ENCODE results near the gene NOD1. TPM values are rescaled to one million over a fixed set of nuclear protein-coding genes. Genes with fewer than 3 reads are reported as not detected.
"Not testable (repeated sequence)": the region's sequence is repeated elsewhere in the genome, so short reads cannot be mapped to it uniquely, and the experiment has no call there.

The NOD1 gene, protein sequence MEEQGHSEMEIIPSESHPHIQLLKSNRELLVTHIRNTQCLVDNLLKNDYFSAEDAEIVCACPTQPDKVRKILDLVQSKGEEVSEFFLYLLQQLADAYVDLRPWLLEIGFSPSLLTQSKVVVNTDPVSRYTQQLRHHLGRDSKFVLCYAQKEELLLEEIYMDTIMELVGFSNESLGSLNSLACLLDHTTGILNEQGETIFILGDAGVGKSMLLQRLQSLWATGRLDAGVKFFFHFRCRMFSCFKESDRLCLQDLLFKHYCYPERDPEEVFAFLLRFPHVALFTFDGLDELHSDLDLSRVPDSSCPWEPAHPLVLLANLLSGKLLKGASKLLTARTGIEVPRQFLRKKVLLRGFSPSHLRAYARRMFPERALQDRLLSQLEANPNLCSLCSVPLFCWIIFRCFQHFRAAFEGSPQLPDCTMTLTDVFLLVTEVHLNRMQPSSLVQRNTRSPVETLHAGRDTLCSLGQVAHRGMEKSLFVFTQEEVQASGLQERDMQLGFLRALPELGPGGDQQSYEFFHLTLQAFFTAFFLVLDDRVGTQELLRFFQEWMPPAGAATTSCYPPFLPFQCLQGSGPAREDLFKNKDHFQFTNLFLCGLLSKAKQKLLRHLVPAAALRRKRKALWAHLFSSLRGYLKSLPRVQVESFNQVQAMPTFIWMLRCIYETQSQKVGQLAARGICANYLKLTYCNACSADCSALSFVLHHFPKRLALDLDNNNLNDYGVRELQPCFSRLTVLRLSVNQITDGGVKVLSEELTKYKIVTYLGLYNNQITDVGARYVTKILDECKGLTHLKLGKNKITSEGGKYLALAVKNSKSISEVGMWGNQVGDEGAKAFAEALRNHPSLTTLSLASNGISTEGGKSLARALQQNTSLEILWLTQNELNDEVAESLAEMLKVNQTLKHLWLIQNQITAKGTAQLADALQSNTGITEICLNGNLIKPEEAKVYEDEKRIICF
- total RNA-seq = 10 to 100 TPM; 12.7 to 14.5 TPM
- long read RNA-seq, partial matches to known transcripts = 3 of 15 reads
- long read RNA-seq, other reads (novel, unspliced or antisense) = 12 of 15 reads

DNA sequence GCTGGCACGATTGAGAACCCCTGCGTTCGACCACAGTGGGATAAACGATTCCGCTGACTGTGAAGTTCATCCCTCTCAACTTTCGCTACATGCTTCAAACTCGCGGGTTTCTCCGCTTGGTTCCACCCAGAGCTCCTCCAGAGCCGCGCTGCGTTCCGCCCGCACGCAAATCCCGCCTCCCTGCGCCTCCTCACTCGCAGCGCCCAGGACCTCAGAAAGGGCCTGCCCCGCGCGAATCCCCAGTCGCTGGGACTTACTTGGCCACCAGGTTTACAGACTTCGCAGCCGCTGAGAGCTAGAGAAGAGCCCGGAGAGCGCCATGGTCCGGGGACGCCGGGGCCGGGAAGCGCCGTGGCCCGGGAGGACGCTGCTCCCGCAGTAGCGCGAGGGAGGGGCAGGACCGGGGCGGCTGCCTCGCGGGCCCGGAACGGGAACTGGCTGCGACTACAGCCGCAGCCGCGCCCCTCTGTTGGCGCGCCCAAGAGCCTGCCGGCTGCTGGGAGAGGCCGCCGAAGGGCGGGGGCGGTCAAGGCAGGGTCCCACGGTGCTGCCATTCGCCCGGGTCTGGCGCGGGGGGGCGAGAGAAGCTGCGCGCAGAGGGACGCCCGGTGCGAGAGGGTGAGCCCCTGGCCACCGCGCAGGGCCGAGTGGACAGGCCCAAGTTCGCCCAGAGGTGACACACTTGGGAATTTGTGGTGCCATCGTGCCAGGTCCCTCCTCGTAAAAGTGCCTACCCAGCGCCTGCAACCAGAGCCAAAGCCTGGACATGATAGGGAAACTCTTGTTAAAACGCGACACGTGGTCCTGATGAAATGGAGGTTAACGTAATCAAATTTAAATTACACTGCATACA lies at the start of gene NOD1:
Gene NOD1, minus strand, starts transcription at position 436 of the 853 bp plus-strand sequence. CDS start 21,863 bp downstream, outside the sequence.
- intact Hi-C loops (cut with DNase I, micrococcal nuclease) = no loop called here
- peak; percentile 85 for DNase-seq
- ATAC-seq = peak; percentile 94

DNA sequence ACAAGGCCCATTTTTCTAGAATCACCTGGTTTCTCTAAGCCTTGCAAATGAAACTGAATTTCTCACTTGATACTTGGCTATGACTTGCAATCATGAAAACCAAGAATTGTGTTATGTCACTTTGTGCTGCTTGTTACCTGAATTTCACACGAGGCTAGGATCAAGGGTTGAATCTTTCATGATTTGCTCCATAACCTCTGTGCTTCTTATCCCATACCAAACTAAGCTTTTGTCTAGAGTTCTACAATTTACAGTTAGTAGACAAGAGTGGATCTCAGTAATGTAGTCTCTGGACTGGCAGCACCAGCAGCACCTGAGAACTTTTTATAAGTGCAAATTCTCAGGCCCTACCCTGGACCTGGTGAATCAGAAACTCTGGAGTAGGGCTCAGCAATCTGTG lies 48.7 kb upstream of the NOD1 start:
- DNase-seq; ATAC-seq; intact Hi-C loops (cut with DNase I, micrococcal nuclease): not testable (repeated sequence)

DNA sequence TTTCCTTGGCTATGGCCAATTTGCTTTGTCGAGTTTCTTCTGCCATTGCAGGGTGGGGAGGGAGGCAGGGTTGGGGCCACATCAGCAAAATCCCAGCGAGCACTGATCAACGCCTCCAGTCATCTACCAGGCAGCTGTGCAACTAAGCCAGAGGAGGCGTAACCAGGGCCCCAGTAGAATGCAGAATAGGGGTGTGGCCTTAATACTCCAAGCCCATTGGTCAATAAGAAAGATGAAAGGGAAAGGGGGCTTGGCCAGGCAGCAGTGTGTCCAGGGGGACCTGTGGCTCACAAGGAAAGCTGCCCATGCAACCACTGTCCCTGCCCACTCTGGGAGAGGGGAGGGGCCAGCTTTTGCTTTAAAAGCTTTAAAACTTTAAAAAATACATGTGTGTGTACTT lies 47.6 kb upstream of the NOD1 start:
- ATAC-seq (no peak), DNase-seq (no peak)

DNA sequence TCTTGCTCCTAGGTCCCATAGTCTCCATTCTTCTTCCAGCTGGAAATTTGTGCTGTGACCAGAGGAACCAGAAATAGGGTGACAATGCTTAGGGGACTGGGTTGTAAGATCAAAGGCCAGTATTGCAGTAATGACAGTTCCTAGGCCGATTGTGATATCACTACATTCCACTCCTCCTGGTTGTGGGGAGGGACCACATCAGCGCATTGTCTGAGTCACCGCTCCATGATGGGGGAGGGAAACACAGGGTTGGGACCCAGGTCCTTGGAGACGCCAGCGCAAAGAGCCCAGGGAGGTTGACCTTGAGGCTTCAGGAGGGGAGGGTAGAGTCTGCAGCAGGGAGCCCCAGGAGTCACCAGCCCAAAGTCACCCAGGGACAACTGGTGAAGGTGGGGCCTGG lies 46.8 kb upstream of the NOD1 start:
- intact Hi-C loops (cut with DNase I, micrococcal nuclease) = no loop called here
- DNase-seq = no peak
- no peak for ATAC-seq

More for the DNA sequence above, 47.6 kb upstream of the NOD1 start:
- intact Hi-C loops (cut with DNase I, micrococcal nuclease) = no loop called here

DNA sequence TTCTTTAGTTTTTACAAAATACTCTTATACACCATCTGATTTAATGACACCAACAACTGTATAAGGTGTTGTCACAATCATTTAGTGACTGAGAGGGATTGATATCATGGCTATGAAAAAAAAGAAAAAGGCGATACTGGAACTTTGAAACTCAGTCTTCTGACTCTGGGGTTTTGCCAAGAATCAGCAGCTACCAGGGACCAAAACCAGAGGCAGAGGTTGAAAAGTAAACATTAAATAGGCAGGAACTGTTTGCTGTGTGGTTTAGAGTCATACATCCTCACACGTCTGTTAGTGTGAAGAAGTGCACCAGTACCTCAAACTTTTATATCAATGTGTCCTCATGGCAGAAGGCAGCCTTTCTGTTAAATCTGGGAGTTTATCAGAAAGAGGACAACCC lies 46.0 kb upstream of the NOD1 start:
- ATAC-seq (peak; percentile 35), DNase-seq (no peak)
- intact Hi-C loops (cut with DNase I, micrococcal nuclease) = no loop called here

DNA sequence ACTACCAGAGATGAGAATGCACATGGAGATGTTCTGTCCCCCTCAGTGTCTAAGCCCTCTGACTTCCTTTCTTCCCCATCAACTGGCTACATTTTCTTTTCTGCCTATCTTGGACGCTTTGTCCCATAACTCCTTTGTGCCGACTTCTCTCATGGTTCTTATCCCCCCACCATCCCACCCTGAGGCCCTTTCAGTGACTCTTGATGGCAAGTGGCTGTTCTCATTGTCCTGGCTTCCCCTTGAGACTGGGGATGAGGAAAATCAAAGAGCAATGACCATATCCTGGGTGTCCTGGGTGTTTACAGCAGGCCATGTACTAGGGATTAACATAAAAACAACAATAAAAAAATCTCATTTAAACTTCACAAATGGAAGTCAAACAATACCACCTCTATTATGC lies 44.9 kb upstream of the NOD1 start:
- intact Hi-C loops (cut with DNase I, micrococcal nuclease) = no loop called here
- ATAC-seq (no peak), DNase-seq (no peak)

DNA sequence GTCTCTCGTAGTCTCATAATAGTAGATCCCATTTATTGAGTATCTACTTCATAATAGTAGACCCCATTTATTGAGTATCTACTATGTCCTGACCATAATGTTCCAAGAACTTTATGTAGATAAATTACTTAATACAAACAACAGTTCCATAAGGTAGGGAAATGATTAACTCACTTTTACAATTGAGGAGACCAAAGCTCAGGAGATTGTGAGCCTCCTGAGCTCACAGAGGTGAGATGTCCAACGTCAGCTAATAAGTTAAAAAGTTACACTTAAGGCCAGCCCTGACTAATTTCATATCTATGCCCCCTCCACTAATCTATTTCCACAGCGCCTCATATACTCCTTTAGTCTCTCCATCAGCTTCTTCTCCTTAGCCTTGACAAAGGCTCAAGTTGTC lies 43.6 kb upstream of the NOD1 start:
- intact Hi-C loops (cut with DNase I, micrococcal nuclease) = no loop called here
- ATAC-seq (peak; percentile 83), DNase-seq (no peak)

DNA sequence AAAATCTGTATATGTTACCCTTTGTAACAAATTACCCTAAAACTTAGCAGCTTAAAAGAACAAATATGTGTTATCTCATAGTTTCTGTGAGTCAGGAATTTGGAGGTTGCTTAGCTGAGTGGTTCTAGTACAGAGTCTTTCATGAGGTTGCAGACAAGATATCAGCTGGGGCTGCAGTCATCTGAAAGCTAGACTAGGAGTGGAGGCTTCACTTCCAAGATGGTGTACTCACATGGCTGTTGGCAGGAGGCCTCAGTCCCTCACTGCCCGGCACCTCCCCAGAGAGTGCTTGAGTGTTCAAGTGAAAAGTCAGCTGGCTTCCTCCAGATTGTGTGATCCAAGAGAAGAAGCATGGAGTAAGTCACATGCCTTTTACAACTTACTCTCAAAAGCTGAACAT lies 42.9 kb upstream of the NOD1 start:
- intact Hi-C loops (cut with DNase I, micrococcal nuclease) = no loop called here
- DNase-seq (no peak), ATAC-seq (peak; percentile 48)

DNA sequence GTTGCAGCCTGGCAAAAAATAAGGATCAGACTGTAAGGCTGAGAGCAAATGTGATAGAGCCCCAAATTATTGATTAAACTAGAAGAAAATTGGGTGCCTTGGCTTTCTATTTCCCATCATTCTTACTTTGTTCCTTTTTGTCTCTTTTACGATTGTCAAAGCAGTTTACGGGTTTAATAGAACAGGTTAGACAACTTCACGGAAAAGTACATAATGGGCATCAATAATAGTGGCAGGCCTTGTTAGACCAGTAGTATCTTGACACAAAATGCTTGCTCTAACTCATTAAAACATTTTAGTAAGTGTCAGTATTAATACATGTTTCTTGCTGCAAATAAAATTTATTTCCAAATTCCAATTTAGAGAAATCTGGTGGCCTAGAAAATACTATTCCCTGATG lies 40.5 kb upstream of the NOD1 start:
- intact Hi-C loops (cut with DNase I, micrococcal nuclease) = no loop called here
- DNase-seq (no peak), ATAC-seq (peak; percentile 62)

DNA sequence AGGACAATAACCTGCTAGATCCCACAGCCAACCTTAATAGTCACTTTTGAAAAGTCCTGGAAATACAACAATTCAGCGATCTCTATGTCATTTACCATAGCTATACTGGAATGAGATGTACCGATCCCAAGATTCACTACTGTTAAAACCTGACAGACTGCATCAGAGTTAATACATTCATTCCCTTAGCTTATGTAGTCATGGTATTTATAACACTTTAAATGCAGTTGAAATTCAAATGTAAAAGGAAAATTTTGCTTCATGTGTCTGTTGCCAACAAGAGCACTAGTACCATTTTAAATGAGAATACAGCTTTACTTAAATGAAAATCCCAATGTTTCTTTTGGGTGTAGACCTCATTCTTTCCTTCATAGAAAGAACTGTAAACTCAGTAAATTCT lies 37.2 kb upstream of the NOD1 start:
- ATAC-seq (no peak), DNase-seq (no peak)
- intact Hi-C loops (cut with DNase I, micrococcal nuclease) = no loop called here

DNA sequence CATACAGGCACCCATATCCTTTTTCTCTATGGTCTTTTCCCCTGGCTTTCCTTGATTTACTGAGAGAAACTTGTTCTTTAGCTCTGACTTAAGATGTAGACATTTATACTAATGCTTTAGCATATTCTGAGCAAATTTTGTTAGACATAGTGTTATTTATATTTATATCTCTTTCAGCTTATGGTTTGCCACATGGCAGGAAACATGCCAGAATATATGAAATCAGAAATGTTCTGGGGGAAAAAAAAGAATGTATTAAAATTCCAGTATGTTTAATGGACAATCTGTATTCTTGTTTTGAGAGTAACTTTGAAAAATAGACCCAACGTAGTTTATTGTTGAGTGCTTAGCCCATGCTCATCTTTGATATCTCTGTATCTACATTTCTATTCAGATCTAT lies 36.2 kb upstream of the NOD1 start:
- DNase-seq = no peak
- intact Hi-C loops (cut with DNase I, micrococcal nuclease) = no loop called here
- no peak for ATAC-seq

DNA sequence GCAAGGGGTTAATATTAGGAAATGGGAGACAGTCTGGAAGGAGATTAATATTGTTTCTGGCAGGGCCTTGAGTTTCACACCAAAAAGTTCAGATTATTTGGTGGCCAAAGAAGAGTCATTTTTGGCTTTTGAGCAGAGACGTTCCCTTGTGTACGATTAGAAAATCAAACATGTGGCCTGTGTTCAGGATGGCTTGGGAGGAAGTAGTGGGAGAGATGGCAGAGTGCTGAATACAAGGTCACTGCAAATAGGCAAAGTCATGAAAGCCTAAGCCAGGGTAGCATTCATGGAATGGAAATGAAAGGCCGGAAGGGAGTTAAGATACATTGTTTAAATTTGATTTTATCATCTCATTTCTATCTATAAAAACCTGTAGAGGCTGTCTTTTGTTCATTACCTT lies 35.6 kb upstream of the NOD1 start:
- ATAC-seq (no peak), DNase-seq (no peak)
- intact Hi-C loops (cut with DNase I, micrococcal nuclease) = no loop called here

DNA sequence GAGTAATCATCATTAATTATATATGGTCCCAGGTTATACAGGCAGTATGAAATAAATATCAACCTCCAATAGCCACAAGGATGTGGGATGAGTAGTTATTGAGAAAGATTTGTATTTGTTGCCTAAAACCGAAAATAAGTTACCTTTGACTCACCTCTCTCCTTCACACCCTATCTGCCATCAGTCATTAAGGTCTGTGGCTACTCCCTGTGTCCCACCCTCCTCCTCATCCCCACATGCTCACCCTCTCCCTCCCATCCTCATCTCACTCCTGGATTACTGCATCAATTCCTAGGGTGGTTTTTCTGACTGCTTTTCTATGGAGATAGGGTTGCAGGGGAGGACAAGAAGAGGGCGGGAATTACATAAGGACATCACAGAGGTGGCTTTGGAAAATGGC lies 35.2 kb upstream of the NOD1 start:
- intact Hi-C loops (cut with DNase I, micrococcal nuclease) = no loop called here
- no peak for DNase-seq
- ATAC-seq = no peak

DNA sequence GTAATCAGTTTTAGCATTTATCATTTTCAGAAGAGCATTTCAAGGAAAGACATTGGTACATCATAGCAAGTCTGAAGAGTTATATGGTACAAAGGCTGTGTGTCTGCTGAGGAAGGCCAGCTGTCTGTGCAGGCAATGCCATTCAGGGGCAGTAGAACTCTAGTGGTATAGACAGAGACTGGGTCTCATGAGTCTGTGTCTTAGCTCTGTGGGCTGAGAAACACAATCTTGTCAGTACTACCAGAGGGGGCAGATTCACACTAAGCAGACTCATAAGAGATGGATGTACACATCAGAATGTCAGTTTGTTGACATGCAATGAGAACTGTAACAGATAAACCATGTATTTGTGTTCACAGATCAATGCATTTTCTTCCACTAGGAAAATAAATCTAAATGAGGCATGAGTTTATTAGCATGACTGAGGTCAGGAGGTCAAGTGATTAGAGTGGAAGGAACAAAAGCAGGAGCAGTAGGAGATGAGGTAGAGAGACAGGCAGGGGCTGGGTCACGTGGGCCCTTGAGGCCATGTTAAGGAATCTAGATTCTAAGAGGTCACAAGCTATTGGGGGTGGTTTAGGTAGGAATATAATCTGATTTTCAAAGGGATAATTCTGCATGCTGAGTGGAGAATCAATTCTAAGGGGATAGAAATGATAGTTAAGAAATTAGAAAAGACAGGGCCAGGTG lies 33.5 kb upstream of the NOD1 start:
- intact Hi-C loops (cut with DNase I, micrococcal nuclease) = no loop called here
- ATAC-seq = no peak
- no peak for DNase-seq

DNA sequence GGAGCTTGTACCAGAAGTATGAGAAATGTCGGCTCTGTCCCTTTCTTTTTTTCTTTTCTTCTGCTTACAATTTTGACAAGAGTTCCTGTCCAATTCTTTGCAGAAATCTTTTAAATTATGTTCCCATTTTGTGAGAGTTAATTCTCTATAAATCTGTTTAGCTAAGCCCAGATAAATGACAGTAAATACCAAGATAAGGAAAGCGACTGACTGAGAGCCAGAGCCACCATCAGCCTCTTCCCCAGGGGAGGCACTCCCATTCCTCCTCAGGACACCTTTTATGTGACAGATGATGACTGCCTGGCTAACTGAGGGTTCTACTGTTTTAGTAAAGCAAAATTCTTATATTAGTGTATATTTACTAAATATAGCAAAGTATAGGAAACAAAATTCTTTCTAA lies 32.9 kb upstream of the NOD1 start:
- ATAC-seq (no peak), DNase-seq (no peak)
- intact Hi-C loops (cut with DNase I, micrococcal nuclease) = no loop called here

DNA sequence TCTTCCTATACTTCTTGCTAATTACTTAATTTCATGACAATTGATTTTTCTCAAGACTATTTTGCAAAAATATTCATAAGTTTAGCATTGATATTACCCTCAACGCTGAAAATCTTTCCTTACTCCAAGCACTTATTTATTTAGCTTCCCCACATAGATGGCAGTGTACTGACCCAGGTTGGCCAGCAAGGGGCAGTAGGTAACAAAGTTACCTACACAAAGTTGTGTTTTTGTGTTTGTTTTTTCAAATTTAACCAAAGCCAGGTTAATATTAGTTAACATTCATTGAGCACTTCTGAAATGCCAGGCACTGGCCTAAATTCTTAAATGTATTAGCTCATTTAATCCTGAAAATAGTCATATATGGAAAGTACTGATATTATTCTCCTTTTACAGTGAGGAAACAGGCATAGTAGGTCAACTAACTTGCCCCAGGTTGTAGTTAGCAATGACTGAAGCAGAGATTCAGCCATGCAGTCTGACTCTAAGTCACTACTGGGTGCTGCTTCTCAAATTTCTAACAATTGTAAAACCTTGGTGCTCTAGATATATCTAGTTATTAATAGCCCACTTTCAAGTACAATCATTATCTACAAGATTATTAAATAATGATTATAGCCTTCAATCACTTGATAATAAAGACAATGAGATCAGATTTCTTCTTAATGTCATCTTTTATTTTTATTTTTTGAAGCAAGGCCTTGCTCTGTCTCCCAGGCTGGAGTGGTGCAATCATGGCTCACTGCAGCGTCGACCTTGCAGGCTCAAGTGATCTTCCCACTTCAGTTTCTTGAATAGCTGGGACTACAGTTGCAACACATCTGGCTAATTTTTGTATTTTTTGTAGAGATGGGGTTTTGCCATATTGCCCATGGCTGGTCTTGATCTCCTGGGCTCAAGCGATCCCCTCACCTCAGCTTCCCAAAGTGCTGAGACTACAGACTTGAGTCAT lies 31.8 kb upstream of the NOD1 start:
- peak; percentile 77 for ATAC-seq
- DNase-seq = no peak
- intact Hi-C loops (cut with DNase I, micrococcal nuclease) = no loop called here

DNA sequence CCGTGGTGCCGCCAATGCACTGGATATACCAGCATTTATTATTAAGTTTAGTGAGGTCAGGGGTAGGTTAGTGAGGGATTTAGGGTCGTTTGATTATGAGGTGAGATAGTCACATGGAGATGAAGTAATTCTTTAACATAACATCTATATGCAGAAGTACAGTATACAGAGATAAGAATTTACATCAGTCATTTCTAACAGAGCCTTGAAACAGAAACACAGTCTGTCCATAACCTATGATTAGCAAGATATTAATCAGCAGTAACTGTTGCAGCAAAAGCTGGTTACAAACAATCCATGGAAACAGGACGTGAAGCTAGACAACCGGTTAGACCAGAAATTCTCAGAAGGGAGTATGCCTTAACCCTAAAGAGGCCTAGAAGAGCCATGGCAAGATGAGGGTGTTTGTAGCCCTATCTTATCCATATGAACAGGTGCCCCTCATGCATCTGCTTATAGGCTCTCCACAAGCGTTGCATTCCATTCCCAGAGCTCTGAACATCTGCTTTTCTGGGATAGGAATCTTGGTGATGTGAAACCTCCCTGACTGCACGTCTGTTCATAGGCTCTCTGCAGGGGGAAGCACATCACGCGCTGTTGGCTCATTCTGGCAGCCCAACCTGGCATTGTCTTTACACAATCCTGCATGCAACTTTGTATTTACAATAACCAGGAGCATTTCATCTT lies 30.7 kb upstream of the NOD1 start:
- intact Hi-C loops (cut with DNase I, micrococcal nuclease); ATAC-seq; DNase-seq: not testable (repeated sequence)
